ENCODE data around the gene SPATA4.
"Not testable (repeated sequence)": the region's sequence is repeated elsewhere in the genome, so short reads cannot be mapped to it uniquely, and the experiment has no call there.

SPATA4 gene

DNA sequence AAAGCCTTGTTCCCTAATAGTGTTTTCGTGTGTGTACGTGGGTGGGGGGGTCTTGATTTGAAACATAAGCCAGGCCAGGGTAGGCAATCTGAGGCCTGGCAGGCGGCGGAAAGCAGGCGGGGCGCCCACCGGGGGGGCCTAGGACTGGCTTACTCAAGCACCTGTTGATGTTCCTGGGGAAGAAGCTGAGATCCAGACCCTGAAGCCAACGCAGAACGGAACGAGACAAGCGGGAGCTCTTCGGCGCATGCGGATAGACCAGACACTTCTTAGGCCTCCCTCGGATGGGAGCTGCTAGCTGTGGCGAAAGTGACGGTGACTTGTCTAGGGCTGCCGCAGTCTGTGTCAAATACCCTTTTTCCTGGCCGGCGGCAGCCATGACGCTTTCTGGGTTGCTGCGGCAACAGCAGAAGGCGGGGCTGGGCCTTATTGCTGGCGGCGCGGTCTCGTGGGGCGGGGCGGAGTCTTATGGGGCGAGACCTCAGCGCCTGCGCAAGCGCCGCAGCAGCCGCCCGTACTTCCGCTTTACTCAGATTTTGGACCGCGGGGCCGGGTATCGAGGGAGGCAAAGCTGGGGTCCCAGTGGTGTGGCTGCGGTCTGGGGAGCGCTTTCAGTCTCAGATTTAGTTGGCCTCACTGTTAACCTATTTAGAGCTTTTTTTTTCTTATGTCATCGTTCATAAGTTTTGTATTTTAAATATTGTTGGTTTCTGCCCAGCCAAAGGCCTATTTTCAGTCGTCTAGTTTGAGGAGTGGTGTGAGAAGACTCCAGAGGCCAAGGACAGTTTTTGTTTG is at the start of gene SPATA4:
Gene SPATA4, minus strand, starts transcription at position 402 of the 795 bp plus-strand sequence. Its CDS starts 23 bp downstream, at position 379.
- Histone ChIP-seq H3K4me3 (ENCODE audit: low read length) (peak within 1 kb of the TSS; percentile 94), H3K27me3 (ENCODE audit: control insufficient read depth, insufficient read depth, low read length) (no peaks in the 10 kb centered on the region), H3K27ac (ENCODE audit: low read depth, low read length) (peak within 1 kb of the TSS; percentile 83), H3K4me1 (ENCODE audit: control insufficient read depth, insufficient read depth, low read length) (peaks cover 3% of the 10 kb centered on the region), H3K36me3 (ENCODE audit: control insufficient read depth, insufficient read depth, low read length) (no peaks in the 10 kb centered on the region), H3K9ac (ENCODE audit: low read length) (peak within 1 kb of the TSS; percentile 61)

DNA sequence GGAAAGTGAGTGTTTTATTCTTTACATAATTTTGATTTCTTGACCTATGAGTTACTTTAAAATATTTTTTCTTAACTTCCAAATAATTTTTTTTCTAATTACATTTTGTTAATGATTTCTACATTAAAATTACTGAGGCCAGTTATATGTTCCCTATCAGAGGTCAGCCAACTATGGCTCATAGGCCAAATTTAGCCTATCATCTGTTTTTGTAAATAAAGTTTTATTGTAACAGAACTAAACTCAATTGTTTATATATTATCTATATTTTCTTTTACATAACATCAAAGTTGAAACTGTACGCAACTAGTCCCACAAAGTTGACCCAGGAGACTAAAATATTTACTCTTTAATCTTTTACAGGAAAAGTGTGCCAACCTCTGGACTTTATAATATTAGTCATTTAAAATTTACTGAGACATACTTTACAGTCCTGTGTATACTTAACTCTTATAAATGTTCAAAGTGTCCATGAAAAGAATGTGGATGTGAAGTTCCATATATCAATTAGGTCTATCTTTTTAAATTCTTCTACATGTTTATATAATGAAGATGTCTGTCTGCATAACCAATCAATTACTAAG is 47.5 kb upstream of the SPATA4 start:
- H3K9ac ChIP-seq (ENCODE audit: low read length): no peak overlapping the region
- peaks cover 7% of the 10 kb centered on the region for H3K4me1 ChIP-seq (ENCODE audit: control insufficient read depth, insufficient read depth, low read length)
- H3K27me3 ChIP-seq (ENCODE audit: control insufficient read depth, insufficient read depth, low read length): no peaks in the 10 kb centered on the region
- H3K36me3 ChIP-seq (ENCODE audit: control insufficient read depth, insufficient read depth, low read length): no peaks in the 10 kb centered on the region
- no peak overlapping the region for H3K27ac ChIP-seq (ENCODE audit: low read depth, low read length)
- no peak overlapping the region for H3K4me3 ChIP-seq (ENCODE audit: low read length)

DNA sequence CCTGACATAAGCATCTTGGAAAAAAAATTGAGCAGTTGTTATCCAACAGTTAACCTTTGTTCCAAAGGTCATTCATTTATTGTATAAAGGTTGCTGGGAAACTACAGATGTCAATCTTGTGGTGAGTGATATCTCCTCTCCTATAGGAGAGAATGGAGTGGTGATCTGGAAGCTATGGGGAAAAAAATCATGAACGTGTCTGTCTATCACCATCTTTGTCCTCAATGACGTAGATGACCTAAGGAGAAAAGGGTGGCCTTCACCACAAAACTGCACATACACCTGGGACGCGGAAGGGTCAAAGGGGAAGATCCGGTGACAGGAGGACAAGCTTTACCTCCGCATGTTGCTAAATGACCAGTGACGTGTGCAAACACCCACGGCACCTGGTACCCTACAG is 46.3 kb upstream of the SPATA4 start:
- peaks cover 18% of the 10 kb centered on the region for H3K4me1 ChIP-seq (ENCODE audit: control insufficient read depth, insufficient read depth, low read length)
- H3K9ac ChIP-seq (ENCODE audit: low read length): no peak overlapping the region
- no peaks in the 10 kb centered on the region for H3K36me3 ChIP-seq (ENCODE audit: control insufficient read depth, insufficient read depth, low read length)
- no peaks in the 10 kb centered on the region for H3K27me3 ChIP-seq (ENCODE audit: control insufficient read depth, insufficient read depth, low read length)
- no peak overlapping the region for H3K4me3 ChIP-seq (ENCODE audit: low read length)
- H3K27ac ChIP-seq (ENCODE audit: low read depth, low read length): no peak overlapping the region

DNA sequence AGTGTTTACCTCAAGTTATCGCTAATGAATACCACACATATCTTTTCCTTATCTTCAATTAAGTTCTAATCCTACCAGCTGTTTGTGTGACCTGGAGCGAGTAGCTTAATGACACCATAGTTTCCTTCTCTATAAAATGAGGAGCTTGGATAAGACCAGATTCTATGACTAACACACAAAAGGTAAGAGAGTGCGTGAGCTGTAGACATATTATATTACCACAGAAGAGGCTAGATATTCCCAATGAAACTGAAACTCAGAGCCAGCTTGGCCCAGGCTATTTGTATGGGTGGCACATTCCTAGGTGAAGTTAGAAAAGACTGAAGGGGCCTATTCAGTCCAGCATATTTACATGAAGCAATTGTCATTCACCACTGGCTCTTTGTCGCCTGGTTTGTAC is 43.4 kb upstream of the SPATA4 start:
- no peaks in the 10 kb centered on the region for H3K27me3 ChIP-seq (ENCODE audit: control insufficient read depth, insufficient read depth, low read length)
- H3K4me3 ChIP-seq (ENCODE audit: low read length): no peak overlapping the region
- no peaks in the 10 kb centered on the region for H3K36me3 ChIP-seq (ENCODE audit: control insufficient read depth, insufficient read depth, low read length)
- H3K4me1 ChIP-seq (ENCODE audit: control insufficient read depth, insufficient read depth, low read length): peaks cover 24% of the 10 kb centered on the region
- H3K9ac ChIP-seq (ENCODE audit: low read length): no peak overlapping the region
- H3K27ac ChIP-seq (ENCODE audit: low read depth, low read length): peak overlapping the region; percentile 96

DNA sequence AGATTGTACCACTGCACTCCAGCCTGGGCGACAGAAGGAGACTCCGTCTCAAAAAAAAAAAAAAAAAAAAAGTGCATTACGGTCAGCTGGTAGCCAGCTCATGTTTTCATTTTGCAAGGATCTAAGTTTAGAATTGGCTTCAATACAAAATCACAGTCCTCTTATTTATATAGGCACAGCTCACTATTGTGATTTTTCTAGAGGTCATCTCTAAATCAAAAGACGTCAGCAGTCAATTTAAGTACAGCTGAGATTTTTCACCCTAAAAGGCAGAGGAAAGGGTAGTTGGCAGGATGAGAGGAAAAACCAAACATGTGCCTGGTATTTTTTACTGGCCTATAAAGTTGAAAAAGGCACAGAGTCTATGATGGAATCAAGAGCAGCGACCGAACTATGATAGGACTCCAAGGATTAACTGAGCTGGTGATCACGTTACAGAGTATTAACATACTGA is 42.8 kb upstream of the SPATA4 start:
- Histone ChIP-seq H3K9ac (ENCODE audit: low read length) (no peak overlapping the region), H3K27me3 (ENCODE audit: control insufficient read depth, insufficient read depth, low read length) (no peaks in the 10 kb centered on the region), H3K36me3 (ENCODE audit: control insufficient read depth, insufficient read depth, low read length) (no peaks in the 10 kb centered on the region), H3K4me1 (ENCODE audit: control insufficient read depth, insufficient read depth, low read length) (peaks cover 24% of the 10 kb centered on the region), H3K27ac (ENCODE audit: low read depth, low read length) (peak overlapping the region; percentile 96), H3K4me3 (ENCODE audit: low read length) (no peak overlapping the region)

DNA sequence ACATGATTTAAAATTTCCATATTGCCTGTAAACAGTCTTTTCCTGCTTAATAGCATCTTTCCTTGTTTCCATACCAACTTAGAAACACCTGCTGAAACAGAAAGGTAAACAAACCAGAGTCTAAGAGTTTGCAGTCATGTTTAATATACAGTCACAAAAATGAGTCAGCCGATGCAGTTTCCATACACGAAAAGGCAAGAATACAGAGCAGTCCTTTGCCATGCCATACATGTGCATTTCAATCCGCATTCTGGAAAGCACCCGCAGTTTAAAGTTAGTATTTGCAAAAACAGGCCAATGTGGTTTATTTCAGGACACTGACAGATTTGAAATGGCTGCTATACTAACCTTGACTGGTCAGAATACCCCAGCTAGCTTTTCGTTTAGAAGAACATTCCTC is 41.6 kb upstream of the SPATA4 start:
- Histone ChIP-seq H3K9ac (ENCODE audit: low read length) (no peak overlapping the region), H3K4me1 (ENCODE audit: control insufficient read depth, insufficient read depth, low read length) (peaks cover 24% of the 10 kb centered on the region), H3K27ac (ENCODE audit: low read depth, low read length) (peak overlapping the region; percentile 90), H3K36me3 (ENCODE audit: control insufficient read depth, insufficient read depth, low read length) (no peaks in the 10 kb centered on the region), H3K27me3 (ENCODE audit: control insufficient read depth, insufficient read depth, low read length) (no peaks in the 10 kb centered on the region), H3K4me3 (ENCODE audit: low read length) (peak overlapping the region; percentile 22)

DNA sequence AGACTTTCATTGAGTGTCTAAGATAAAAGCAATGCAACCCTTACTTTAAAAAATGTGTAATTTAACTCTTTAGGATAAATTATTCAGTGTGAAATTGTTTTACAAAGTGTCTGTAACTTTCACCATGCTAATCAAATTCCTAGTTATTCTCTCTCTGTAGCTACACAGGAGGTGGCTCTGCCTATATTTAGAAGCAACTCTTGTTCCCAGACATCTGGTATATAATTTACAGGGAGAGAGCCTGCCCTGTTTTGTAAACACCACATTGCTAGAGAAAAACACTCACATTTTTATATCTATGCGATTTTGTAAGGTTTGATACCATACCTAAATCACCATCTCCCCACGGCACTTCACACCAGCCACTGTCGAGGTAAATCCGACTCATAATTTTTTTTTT is 35.5 kb upstream of the SPATA4 start:
- H3K27ac ChIP-seq (ENCODE audit: low read depth, low read length): peak overlapping the region; percentile 59
- H3K9ac ChIP-seq (ENCODE audit: low read length): no peak overlapping the region
- H3K36me3 ChIP-seq (ENCODE audit: control insufficient read depth, insufficient read depth, low read length): no peaks in the 10 kb centered on the region
- H3K4me1 ChIP-seq (ENCODE audit: control insufficient read depth, insufficient read depth, low read length): peaks cover 14% of the 10 kb centered on the region
- no peak overlapping the region for H3K4me3 ChIP-seq (ENCODE audit: low read length)
- H3K27me3 ChIP-seq (ENCODE audit: control insufficient read depth, insufficient read depth, low read length): no peaks in the 10 kb centered on the region

DNA sequence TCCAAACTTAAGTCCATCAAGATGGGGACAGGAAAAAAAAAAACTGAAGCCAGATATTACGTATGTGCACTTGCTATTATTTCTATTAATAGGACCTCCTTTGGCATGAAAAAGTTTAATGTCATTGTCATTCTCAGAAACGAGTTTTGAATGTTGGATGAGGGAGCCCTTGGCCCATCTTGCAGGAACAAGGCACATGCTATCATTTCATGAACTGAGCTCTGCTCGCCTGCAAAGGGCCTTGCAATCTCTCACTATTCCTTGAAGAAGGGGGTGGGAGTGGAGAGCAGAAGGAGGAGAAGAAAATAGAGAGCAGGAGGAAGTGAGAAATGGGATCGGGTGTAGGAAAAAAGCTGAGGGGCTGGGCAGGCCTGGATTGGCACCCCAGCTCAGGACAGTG is 34.3 kb upstream of the SPATA4 start:
- H3K36me3 ChIP-seq (ENCODE audit: control insufficient read depth, insufficient read depth, low read length): no peaks in the 10 kb centered on the region
- H3K4me1 ChIP-seq (ENCODE audit: control insufficient read depth, insufficient read depth, low read length): peaks cover 14% of the 10 kb centered on the region
- peak overlapping the region; percentile 43 for H3K27ac ChIP-seq (ENCODE audit: low read depth, low read length)
- H3K27me3 ChIP-seq (ENCODE audit: control insufficient read depth, insufficient read depth, low read length): no peaks in the 10 kb centered on the region
- H3K4me3 ChIP-seq (ENCODE audit: low read length): no peak overlapping the region
- no peak overlapping the region for H3K9ac ChIP-seq (ENCODE audit: low read length)

DNA sequence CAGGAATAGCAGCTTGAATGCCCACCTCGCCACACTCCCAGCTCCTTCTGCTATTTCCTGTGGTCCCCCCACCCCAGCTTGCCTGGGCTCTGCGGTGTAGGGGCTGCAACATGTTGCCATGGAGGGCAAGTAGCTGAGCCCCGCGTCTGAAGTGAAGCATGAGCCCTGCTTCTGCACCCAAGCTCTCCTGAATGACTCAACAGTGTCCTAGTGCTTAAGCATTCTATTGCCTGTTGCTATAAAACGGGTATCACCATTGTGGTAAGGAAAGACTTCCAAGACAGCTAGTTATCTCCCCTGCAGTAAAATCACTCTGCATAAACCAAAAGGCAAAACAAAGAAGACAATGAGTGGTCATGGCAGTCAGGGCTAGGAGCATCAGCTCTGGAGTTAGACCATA is 31.4 kb upstream of the SPATA4 start:
- H3K36me3 ChIP-seq (ENCODE audit: control insufficient read depth, insufficient read depth, low read length): no peaks in the 10 kb centered on the region
- no peak overlapping the region for H3K4me3 ChIP-seq (ENCODE audit: low read length)
- peaks cover 14% of the 10 kb centered on the region for H3K4me1 ChIP-seq (ENCODE audit: control insufficient read depth, insufficient read depth, low read length)
- no peak overlapping the region for H3K27ac ChIP-seq (ENCODE audit: low read depth, low read length)
- no peak overlapping the region for H3K9ac ChIP-seq (ENCODE audit: low read length)
- H3K27me3 ChIP-seq (ENCODE audit: control insufficient read depth, insufficient read depth, low read length): no peaks in the 10 kb centered on the region

DNA sequence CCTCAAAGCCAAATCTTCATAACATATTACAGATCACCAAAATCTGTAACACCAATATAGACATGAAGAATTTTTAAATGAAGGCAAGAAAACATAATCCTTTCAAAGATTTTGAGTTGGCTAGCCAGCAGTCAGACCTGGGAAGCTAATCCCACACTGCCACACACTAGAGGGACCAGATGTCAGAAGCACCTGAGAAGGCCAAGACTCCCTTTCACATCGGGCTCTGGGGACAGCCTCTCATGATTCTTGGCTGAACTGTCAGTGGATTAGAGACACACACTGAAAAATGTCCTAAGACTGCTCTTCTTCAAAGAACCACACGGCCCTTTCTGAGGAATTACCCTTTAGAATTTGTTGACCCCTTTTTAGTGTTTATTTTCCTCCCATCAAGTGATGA is 28.2 kb upstream of the SPATA4 start:
- Histone ChIP-seq H3K36me3 (ENCODE audit: control insufficient read depth, insufficient read depth, low read length) (no peaks in the 10 kb centered on the region), H3K4me1 (ENCODE audit: control insufficient read depth, insufficient read depth, low read length) (no peaks in the 10 kb centered on the region), H3K9ac (ENCODE audit: low read length) (no peak overlapping the region), H3K27ac (ENCODE audit: low read depth, low read length) (no peak overlapping the region), H3K4me3 (ENCODE audit: low read length) (no peak overlapping the region), H3K27me3 (ENCODE audit: control insufficient read depth, insufficient read depth, low read length) (no peaks in the 10 kb centered on the region)

DNA sequence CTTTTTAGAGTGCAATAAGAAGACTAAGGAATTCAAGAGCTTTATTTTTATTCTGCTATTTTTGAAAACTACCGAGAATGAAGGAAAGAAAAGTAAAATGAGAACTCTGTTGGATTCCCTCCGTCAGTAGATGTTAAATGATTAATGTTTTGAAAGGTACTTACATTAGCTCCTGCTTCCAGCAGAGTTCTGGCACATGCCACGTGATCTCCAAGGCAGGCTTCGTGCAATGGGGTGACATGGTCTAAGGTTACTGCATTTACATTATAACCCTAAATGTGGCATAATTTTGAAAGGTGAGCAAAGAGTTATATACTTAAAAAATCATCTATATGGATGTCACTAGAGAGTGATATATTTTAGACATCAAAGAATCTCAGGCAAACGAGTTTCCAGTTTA is 26.8 kb upstream of the SPATA4 start:
- Histone ChIP-seq H3K27ac (ENCODE audit: low read depth, low read length) (no peak overlapping the region), H3K4me1 (ENCODE audit: control insufficient read depth, insufficient read depth, low read length) (no peaks in the 10 kb centered on the region), H3K9ac (ENCODE audit: low read length) (no peak overlapping the region), H3K27me3 (ENCODE audit: control insufficient read depth, insufficient read depth, low read length) (no peaks in the 10 kb centered on the region), H3K4me3 (ENCODE audit: low read length) (no peak overlapping the region), H3K36me3 (ENCODE audit: control insufficient read depth, insufficient read depth, low read length) (no peaks in the 10 kb centered on the region)

DNA sequence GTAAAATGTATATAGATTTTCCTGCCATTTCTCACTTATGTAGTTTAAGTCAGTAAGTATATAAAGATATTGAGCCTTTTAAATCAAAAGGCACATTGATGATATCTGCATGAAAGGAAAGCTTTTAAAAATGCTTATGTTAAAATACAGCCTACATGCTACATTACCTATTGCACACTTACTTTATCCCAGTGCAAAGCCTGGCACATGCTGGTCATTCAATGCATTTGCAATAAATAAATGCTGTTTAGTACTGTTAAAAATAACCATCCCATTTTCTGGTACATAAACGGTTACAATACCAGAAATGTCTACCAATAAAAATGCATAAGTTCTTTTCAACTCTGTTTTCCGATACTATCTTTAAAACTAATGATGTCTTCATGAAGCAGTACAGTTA is 22.1 kb upstream of the SPATA4 start:
- Histone ChIP-seq H3K4me1 (ENCODE audit: control insufficient read depth, insufficient read depth, low read length) (no peaks in the 10 kb centered on the region), H3K27ac (ENCODE audit: low read depth, low read length) (no peak overlapping the region), H3K4me3 (ENCODE audit: low read length) (no peak overlapping the region), H3K27me3 (ENCODE audit: control insufficient read depth, insufficient read depth, low read length) (no peaks in the 10 kb centered on the region), H3K9ac (ENCODE audit: low read length) (no peak overlapping the region), H3K36me3 (ENCODE audit: control insufficient read depth, insufficient read depth, low read length) (no peaks in the 10 kb centered on the region)

DNA sequence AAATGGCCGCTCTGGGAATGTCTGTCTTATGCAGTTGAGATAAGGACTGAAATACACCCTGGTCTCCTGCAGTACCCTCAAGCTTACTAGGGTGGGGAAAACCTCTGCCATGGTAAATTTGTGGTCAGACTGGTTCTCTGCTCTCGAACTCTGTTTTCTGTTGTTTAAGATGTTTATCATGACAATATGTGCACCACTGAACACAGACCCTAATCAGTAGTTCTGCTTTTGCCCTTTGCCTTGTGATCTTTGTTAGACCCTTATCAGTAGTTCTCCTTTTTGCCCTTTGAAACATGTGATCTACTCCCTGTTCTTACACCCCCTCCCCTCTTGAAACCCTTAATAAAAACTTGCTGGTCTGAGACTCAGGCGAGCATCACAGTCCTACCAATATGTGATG is 17.0 kb upstream of the SPATA4 start:
- H3K4me3 ChIP-seq (ENCODE audit: low read length); H3K4me1 ChIP-seq (ENCODE audit: control insufficient read depth, insufficient read depth, low read length); H3K36me3 ChIP-seq (ENCODE audit: control insufficient read depth, insufficient read depth, low read length); H3K27ac ChIP-seq (ENCODE audit: low read depth, low read length); H3K27me3 ChIP-seq (ENCODE audit: control insufficient read depth, insufficient read depth, low read length); H3K9ac ChIP-seq (ENCODE audit: low read length): not testable (repeated sequence)
